K562 (cell line): ENCODE data around the gene MKLN1. TPM values are rescaled to one million over a fixed set of nuclear protein-coding genes. Genes with fewer than 3 reads are reported as not detected.
A peak's percentile ranks its signal among the peaks of the same experiment; 100 is the strongest.

Source experiments
- ATAC-seq: fragments of 200-7000 bp; cut with Tn5 transposase; 3 replicates; pipeline ENCODE4 v1.9.1; 2020; ENCODE audit warnings: moderate library complexity
- BruUV-seq: library from RNA; stranded (reverse); fragments of 400-500 nt; replicated peaks from 2 replicates; lab custom pipeline; 2021; lab: Mats Ljungman, UMichigan
- CTCF ChIA-PET: fragments of 300-600 bp; formaldehyde crosslinking; extraction: SDS; loops from one replicate; lab custom pipeline; 2021; ENCODE audit warnings: low intra/inter-chr PET ratio; lab: Yijun Ruan, JAX
- POLR2A ChIA-PET: fragments of 300-600, 350-650 bp; sonication (Branson Sonifier 250); formaldehyde crosslinking; extraction: SDS; loops from one replicate; lab custom pipeline; 2021; ENCODE audit warnings: antibody characterized with exemption, inconsistent platforms; lab: Yijun Ruan, JAX
- DNase-seq, 4 experiments: peaks; one replicate each; pipeline versions ENCODE4 v3.0.0 to v3.0.0-alpha.2; 2011 to 2018; ENCODE audit warnings: low spot score in 3 of 4, mixed read lengths in 3 of 4; ENCODE audit errors: extremely low read depth in 1 of 4
- FAIRE-seq: peaks from 2 replicates; lab custom pipeline; 2011; peaks lifted over from hg19 to GRCh38; lab: Jason Lieb, UNC
- H2AFZ ChIP-seq: 2 replicates; pipeline ENCODE4 v1.6.0; 2011; ENCODE audit warnings: low read depth, low read length, control low read depth, inconsistent platforms
- H3K27ac ChIP-seq: fragments of 200-600 bp; 3 replicates; pipeline ENCODE4 v1.8.0; 2011; ENCODE audit warnings: low read depth, mild to moderate bottlenecking, control low read depth, inconsistent platforms, low read length, moderate library complexity, mixed read lengths; ENCODE audit errors: extremely low read depth
- H3K27me3 ChIP-seq, 2 experiments: fragments of 300-600 bp in 1 of 2; 2 replicates in 1 of 2; 3 replicates in 1 of 2; pipeline versions ENCODE4 v1.6.0 to v1.8.0; 2011; ENCODE audit warnings: inconsistent platforms in 2 of 2, low read length in 2 of 2, mild to moderate bottlenecking in 1 of 2, mixed read lengths in 1 of 2, moderate library complexity in 1 of 2; ENCODE audit not compliant: control insufficient read depth in 2 of 2, insufficient read depth in 2 of 2
- H3K36me3 ChIP-seq: fragments of 300-600 bp; 3 replicates; pipeline ENCODE4 v1.8.0; 2011; ENCODE audit warnings: mild to moderate bottlenecking, low read length, inconsistent platforms; ENCODE audit not compliant: control insufficient read depth, insufficient read depth
- H3K4me1 ChIP-seq, 2 experiments: fragments of 200-600 bp in 1 of 2; replicated peaks in 1 of 2; 2 replicates in 1 of 2; 3 replicates in 1 of 2; pipeline versions ENCODE4 v1.5.1 to v1.8.0; 2011; ENCODE audit warnings: inconsistent platforms in 2 of 2, low read length in 2 of 2, mild to moderate bottlenecking in 1 of 2, mixed read lengths in 1 of 2, moderate library complexity in 1 of 2; ENCODE audit not compliant: control insufficient read depth in 2 of 2, insufficient read depth in 2 of 2
- H3K4me2 ChIP-seq: 2 replicates; pipeline ENCODE4 v1.6.1; 2011; ENCODE audit warnings: low read length, control low read depth, inconsistent platforms, mixed read lengths; ENCODE audit not compliant: insufficient read depth
- H3K4me3 ChIP-seq: fragments of 200-600 bp; sonication (generic), shearing (Covaris generic); 2 replicates; pipeline ENCODE4 v1.5.1; 2016; ENCODE audit warnings: control low read depth, inconsistent platforms
- H3K79me2 ChIP-seq: fragments of 200-600 bp; 3 replicates; pipeline ENCODE4 v1.8.0; 2011; ENCODE audit warnings: low read length, inconsistent platforms; ENCODE audit not compliant: control insufficient read depth, insufficient read depth
- H3K9ac ChIP-seq, 2 experiments: 2 replicates each; pipeline versions ENCODE4 v1.6.0 to v1.6.1; 2011; ENCODE audit warnings: low read depth in 2 of 2, low read length in 2 of 2, control low read depth in 1 of 2, inconsistent platforms in 1 of 2, mild to moderate bottlenecking in 1 of 2, mixed read lengths in 1 of 2; ENCODE audit not compliant: insufficient read depth in 1 of 2
- H3K9me1 ChIP-seq: one replicate; pipeline ENCODE4 v1.6.0; 2011; ENCODE audit warnings: inconsistent platforms, mild to moderate bottlenecking, low read length, moderate library complexity; ENCODE audit not compliant: control insufficient read depth, insufficient read depth
- H3K9me3 ChIP-seq: replicated peaks from 2 replicates; pipeline ENCODE4 v1.5.1; 2011; ENCODE audit warnings: low read depth, low read length, inconsistent platforms; ENCODE audit not compliant: control insufficient read depth, insufficient read depth
- H4K20me1 ChIP-seq: replicated peaks from 2 replicates; pipeline ENCODE4 v1.6.1; 2011; ENCODE audit warnings: low read length, inconsistent platforms, mixed read lengths; ENCODE audit not compliant: control insufficient read depth, insufficient read depth
- EP300 ChIP-seq: IDR thresholded peaks from 2 replicates; pipeline ENCODE4 v1.6.1; 2012; ENCODE audit warnings: low read length, improper control_type of control experiment
- SRSF9 ChIP-seq: fragments of 200-400 bp; formaldehyde crosslinking; IDR thresholded peaks from 2 replicates; pipeline ENCODE4 v1.6.1; 2017; ENCODE audit warnings: low read depth, low read length, borderline replicate concordance
- TEAD4 ChIP-seq, 2 experiments: sonication (generic) in 1 of 2; formaldehyde crosslinking in 1 of 2; IDR thresholded peaks; 2 replicates each; pipeline versions ENCODE4 v1.6.1 to v1.8.0; 2012 to 2022; ENCODE audit warnings: borderline replicate concordance in 1 of 2, inconsistent platforms in 1 of 2, low read length in 1 of 2, mild to moderate bottlenecking in 1 of 2, missing genetic modification reagents in 1 of 2
- ZBTB8A ChIP-seq: fragments of 450-650 bp; IDR thresholded peaks from 2 replicates; pipeline ENCODE4 v1.6.1; 2018; ENCODE audit warnings: mild to moderate bottlenecking, moderate library complexity; ENCODE audit not compliant: partially characterized antibody
- ZNF561 ChIP-seq: fragments of 450-650 bp; formaldehyde crosslinking; conservative IDR thresholded peaks from 2 replicates; pipeline ENCODE4 v1.4.0; 2020; ENCODE audit warnings: mild to moderate bottlenecking, moderate library complexity
- WGBS: fragments of 100-300 bp; shearing (Covaris generic); methylation state at CpG from one replicate; pipeline ENCODE4 v1.1.6; 2016; ENCODE audit warnings: low coverage, mixed read lengths; ENCODE audit not compliant: insufficient coverage; ENCODE audit errors: missing lambda C conversion rate; 5-methylcytosine and 5-hydroxymethylcytosine counted together
- in situ Hi-C: fragments of 300-500 bp; cut with MboI; formaldehyde crosslinking; loops from 4 replicates; pipeline ENCODE4 v1.15.0; 2018; ENCODE audit warnings: inconsistent platforms, mixed read lengths
- intact Hi-C: fragments of 100-400 bp; cut with micrococcal nuclease; formaldehyde crosslinking; loops from 2 replicates; pipeline ENCODE4 v1.14.2; 2022
- polyA plus RNA-seq, 8 experiments: library from polyadenylated mRNA; depleted of rRNA in 4 of 8; stranded (reverse) in 5 of 8; unstranded in 3 of 8; fragments of >200 nt; fragmentation: Nextera tagmentation in 2 of 8; fragmentation: Illumina TruSeq in 1 of 8; extraction: Ambion mirVana in 2 of 8; extraction: Trizol in 1 of 8; gene quantifications; 2 replicates each; pipeline versions ENCODE4 v1.2.1 to v1.2.3, GENCODE V29; 2011 to 2014; ENCODE audit warnings: inconsistent platforms in 1 of 8, missing spikeins in 1 of 8
- total RNA-seq, 7 experiments: library from RNA; depleted of rRNA in 6 of 7; stranded (reverse); fragments of >200 nt in 6 of 7; fragmentation: Illumina TruSeq in 2 of 7; extraction: Trizol in 2 of 7; gene quantifications; 2 replicates each; pipeline versions ENCODE4 v1.2.1 to v1.2.3, GENCODE V29; 2011 to 2021; ENCODE audit warnings: low replicate concordance in 1 of 7
- TF ChIP-seq, protein P1 (sequence below): fragments of 450-650 bp; formaldehyde crosslinking; IDR thresholded peaks from 2 replicates; pipeline ENCODE4 v1.4.0; 2020; ENCODE audit warnings: mild to moderate bottlenecking, mixed read lengths

Gene MKLN1
- total and polyA plus RNA-seq, 9 of the 15 experiments (the other 6 are each of a cell fraction or from before 2014, with no cell fraction given) = 18.6 to 80.4 (median 56.0) TPM

DNA sequence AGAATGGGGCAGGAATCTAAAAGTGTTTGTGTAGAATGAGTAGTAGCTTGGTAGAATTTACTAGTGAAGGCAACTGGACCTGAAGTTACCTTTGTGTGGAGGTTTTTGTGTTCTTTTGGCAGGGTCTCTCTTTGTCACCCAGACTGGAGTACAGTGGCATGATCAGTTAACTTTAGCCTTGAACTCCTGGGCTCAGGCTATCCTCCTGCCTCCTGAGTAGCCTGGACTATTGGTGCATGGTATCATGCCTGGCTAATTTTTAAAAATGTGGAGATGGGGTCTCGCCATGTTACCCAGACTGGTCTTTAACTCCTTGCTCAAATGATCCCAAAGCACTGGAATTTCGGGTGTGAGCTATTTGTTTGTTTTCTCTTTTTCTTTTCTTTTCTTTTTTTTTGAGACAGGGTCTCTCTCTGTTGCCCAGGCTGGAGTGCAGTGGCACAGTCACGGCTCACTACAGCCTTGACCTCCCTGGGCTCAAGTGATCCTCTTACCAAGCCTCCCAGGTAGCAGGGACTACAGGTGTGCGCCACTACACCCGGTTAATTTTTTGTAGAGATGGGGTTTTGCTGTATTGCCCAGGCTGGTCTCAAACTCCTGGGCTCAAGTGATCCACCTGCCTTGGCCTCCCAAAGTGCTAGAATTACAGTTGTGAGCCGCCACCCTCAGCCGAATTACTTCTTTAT, 76.7 kb downstream of the MKLN1 start:
- Histone ChIP-seq H3K4me1 (no peaks in the 10 kb centered on the region), H3K4me2 (no peak overlapping the region), H3K9ac (no peak overlapping the region), H3K36me3 (peaks cover 34% of the 10 kb centered on the region), H3K27ac (no peak overlapping the region), H3K4me3 (no peak overlapping the region), H4K20me1 (no peaks in the 10 kb centered on the region), H2AFZ (no peak overlapping the region), H3K27me3 (no peaks in the 10 kb centered on the region), H3K9me1 (no peaks in the 10 kb centered on the region), H3K9me3 (no peaks in the 10 kb centered on the region; the same call in 1 of the 2 replicates), H3K79me2 (no peaks in the 10 kb centered on the region; the same call in 2 of the 3 replicates)
- ChIA-PET POLR2A (interaction anchor here (0.6 to 1.0 kb wide), 2 partner anchors 11 to 14 kb away, joined by 3 to 4 read pairs; no protein-coding TSS in a partner anchor), CTCF (no interaction called here)
- WGBS = 83% methylated on average over 7 of the region's 7 CpGs
- FAIRE-seq (no peak), ATAC-seq (no peak), DNase-seq (no peak)
- intact Hi-C loops = no loop called here
- in situ Hi-C loops = no loop called here
- no peak for TF ChIP-seq ZBTB8A
- TF ChIP-seq TEAD4 (IDR thresholded peaks at IDR 0.05; ENCODE audit: low read length) = no peak
- TF ChIP-seq TEAD4 (CRISPR knock-in tag; IDR thresholded peaks at IDR 0.05; ENCODE audit: borderline replicate concordance) = 0 out of 2 replicates have a peak, but pooled peaks have one; percentile 23
- no TSS peak for BruUV-seq

DNA sequence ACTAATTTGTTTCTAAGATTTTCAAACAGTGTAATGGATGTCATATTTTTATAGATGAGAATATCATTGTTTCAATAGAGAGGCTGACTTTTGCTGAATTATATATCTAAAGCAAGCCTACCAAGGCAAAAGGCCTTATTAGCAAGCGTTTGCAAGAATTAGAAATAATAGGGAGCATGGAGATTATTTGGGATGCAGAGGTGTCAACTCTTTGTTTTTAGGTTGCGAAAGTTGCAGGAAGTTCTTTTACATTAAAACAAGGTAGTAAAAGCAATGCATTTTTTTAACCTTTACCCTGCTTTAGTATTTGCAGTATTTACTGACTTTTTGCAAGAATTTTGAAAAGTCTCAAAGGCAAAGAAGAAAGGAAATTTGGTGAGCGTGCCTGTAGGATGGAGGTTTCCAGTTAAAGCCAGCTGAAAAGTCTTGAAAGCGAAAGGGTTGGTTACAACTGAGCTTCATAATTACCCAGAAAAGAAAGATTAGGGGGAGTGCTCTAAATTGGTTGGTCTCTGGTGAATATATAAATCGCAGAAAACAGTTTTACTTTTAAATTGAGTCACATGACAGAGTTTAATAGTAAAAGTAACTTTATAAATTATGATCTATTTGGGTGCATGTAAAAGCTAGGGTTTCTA, 81.6 kb downstream of the MKLN1 start:
- intact Hi-C loops (no loop called here), in situ Hi-C loops (no loop called here)
- H3K27me3 ChIP-seq = no peaks in the 10 kb centered on the region
- POLR2A ChIA-PET = interaction anchor here (1.3 kb wide), 1 partner anchor 22 kb away, joined by 3 read pairs; no protein-coding TSS in a partner anchor
- H3K79me2 ChIP-seq = no peaks in the 10 kb centered on the region; the same call in 2 of the 3 replicates
- no peak overlapping the region for H3K27ac ChIP-seq
- H3K36me3 ChIP-seq = peaks cover 25% of the 10 kb centered on the region; the same call in 2 of the 3 replicates
- TF ChIP-seq, protein P1, sequence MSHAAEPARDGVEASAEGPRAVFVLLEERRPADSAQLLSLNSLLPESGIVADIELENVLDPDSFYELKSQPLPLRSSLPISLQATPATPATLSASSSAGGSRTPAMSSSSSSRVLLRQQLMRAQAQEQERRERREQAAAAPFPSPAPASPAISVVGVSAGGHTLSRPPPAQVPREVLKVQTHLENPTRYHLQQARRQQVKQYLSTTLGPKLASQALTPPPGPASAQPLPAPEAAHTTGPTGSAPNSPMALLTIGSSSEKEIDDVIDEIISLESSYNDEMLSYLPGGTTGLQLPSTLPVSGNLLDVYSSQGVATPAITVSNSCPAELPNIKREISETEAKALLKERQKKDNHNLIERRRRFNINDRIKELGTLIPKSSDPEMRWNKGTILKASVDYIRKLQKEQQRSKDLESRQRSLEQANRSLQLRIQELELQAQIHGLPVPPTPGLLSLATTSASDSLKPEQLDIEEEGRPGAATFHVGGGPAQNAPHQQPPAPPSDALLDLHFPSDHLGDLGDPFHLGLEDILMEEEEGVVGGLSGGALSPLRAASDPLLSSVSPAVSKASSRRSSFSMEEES = peak; percentile 74
- TF ChIP-seq SRSF9 = no peak
- TF ChIP-seq EP300 = no peak
- TF ChIP-seq ZNF561 (CRISPR knock-in tag) = no peak
- H2AFZ ChIP-seq = no peak overlapping the region
- H3K4me2 ChIP-seq = no peak overlapping the region
- DNase-seq (no peak), FAIRE-seq (no peak), ATAC-seq (no peak)
- H3K9me1 ChIP-seq = no peaks in the 10 kb centered on the region
- no peaks in the 10 kb centered on the region for H4K20me1 ChIP-seq
- no peak overlapping the region for H3K4me3 ChIP-seq
- no TSS peak for BruUV-seq
- CTCF ChIA-PET = interaction anchor here (0.6 kb wide), 1 partner anchor 858 kb away, joined by 3 read pairs; no protein-coding TSS in a partner anchor
- no peaks in the 10 kb centered on the region for H3K9me3 ChIP-seq
- 97% methylated on average over 5 of the region's 5 CpGs for WGBS
- H3K4me1 ChIP-seq = no peaks in the 10 kb centered on the region
- no peak overlapping the region for H3K9ac ChIP-seq
